H9 (cell line): ENCODE results near the gene NT5DC3. TPM values are rescaled to one million over a fixed set of nuclear protein-coding genes. Genes with fewer than 3 reads are reported as not detected.
A peak's percentile ranks its signal among the peaks of the same experiment; 100 is the strongest.

Experiments
- DNase-seq: peaks from one replicate; pipeline ENCODE4 v3.0.0-alpha.2; 2017
- H2AFZ ChIP-seq: one replicate; pipeline ENCODE4 v1.6.1; 2013; ENCODE audit warnings: mild to moderate bottlenecking, low read length, control low read depth, moderate library complexity
- H2AK5ac ChIP-seq: 2 replicates; pipeline ENCODE4 v1.6.1; 2013; ENCODE audit warnings: low read length, control low read depth, mixed read lengths; ENCODE audit not compliant: insufficient read length
- H2BK120ac ChIP-seq: one replicate; pipeline ENCODE4 v1.6.1; 2013; ENCODE audit warnings: low read depth, mild to moderate bottlenecking, low read length, control low read depth, inconsistent platforms; ENCODE audit not compliant: poor library complexity, severe bottlenecking
- H2BK12ac ChIP-seq: 2 replicates; pipeline ENCODE4 v1.6.1; 2013; ENCODE audit warnings: low read length, control low read depth, mixed read lengths, low read depth; ENCODE audit not compliant: insufficient read length
- H2BK15ac ChIP-seq: 2 replicates; pipeline ENCODE4 v1.6.1; 2013; ENCODE audit warnings: low read depth, low read length, control low read depth
- H2BK20ac ChIP-seq: one replicate; pipeline ENCODE4 v1.6.1; 2013; ENCODE audit warnings: low read depth, mild to moderate bottlenecking, low read length, control low read depth, inconsistent platforms; ENCODE audit not compliant: poor library complexity, severe bottlenecking
- H2BK5ac ChIP-seq: 2 replicates; pipeline ENCODE4 v1.6.1; 2013; ENCODE audit warnings: low read length, control low read depth, mixed read lengths; ENCODE audit not compliant: insufficient read length
- H3K14ac ChIP-seq: 2 replicates; pipeline ENCODE4 v1.6.1; 2013; ENCODE audit warnings: low read length, control low read depth; ENCODE audit not compliant: insufficient read depth
- H3K18ac ChIP-seq: 2 replicates; pipeline ENCODE4 v1.6.1; 2013; ENCODE audit warnings: low read depth, mild to moderate bottlenecking, mixed read lengths, low read length, control low read depth; ENCODE audit not compliant: insufficient read length
- H3K23ac ChIP-seq: 2 replicates; pipeline ENCODE4 v1.6.1; 2013; ENCODE audit warnings: low read length, control low read depth, mixed read lengths, low read depth; ENCODE audit not compliant: insufficient read length
- H3K23me2 ChIP-seq: 2 replicates; pipeline ENCODE4 v1.6.1; 2013; ENCODE audit warnings: low read depth, mild to moderate bottlenecking, mixed read lengths, low read length, control low read depth; ENCODE audit not compliant: insufficient read length, poor library complexity, severe bottlenecking
- H3K27ac ChIP-seq: 2 replicates; pipeline ENCODE4 v1.5.1; 2013; ENCODE audit warnings: low read length, control low read depth, mixed read lengths, low read depth; ENCODE audit not compliant: insufficient read length
- H3K27me3 ChIP-seq: 2 replicates; pipeline ENCODE4 v1.6.1; 2013; ENCODE audit warnings: low read length, control low read depth, inconsistent platforms; ENCODE audit not compliant: insufficient read depth
- H3K4ac ChIP-seq: 2 replicates; pipeline ENCODE4 v1.6.1; 2013; ENCODE audit warnings: low read depth, mild to moderate bottlenecking, control low read depth, inconsistent platforms, low read length, moderate library complexity
- H3K4me1 ChIP-seq: 2 replicates; pipeline ENCODE4 v1.6.1; 2013; ENCODE audit warnings: low read length, control low read depth, inconsistent platforms; ENCODE audit not compliant: insufficient read depth
- H3K4me2 ChIP-seq: 2 replicates; pipeline ENCODE4 v1.6.1; 2013; ENCODE audit warnings: low read length, control low read depth, mixed read lengths; ENCODE audit not compliant: insufficient read length, insufficient read depth
- H3K56ac ChIP-seq: 2 replicates; pipeline ENCODE4 v1.6.1; 2013; ENCODE audit warnings: low read depth, mild to moderate bottlenecking, mixed read lengths, low read length, control low read depth; ENCODE audit not compliant: insufficient read length
- H3K79me1 ChIP-seq: 2 replicates; pipeline ENCODE4 v1.6.1; 2013; ENCODE audit warnings: low read depth, mild to moderate bottlenecking, moderate library complexity, low read length, control low read depth, inconsistent platforms; ENCODE audit not compliant: insufficient read depth, poor library complexity, severe bottlenecking
- H3K79me2 ChIP-seq: 2 replicates; pipeline ENCODE4 v1.6.1; 2013; ENCODE audit warnings: low read length, control low read depth, inconsistent platforms; ENCODE audit not compliant: insufficient read depth
- H3K9ac ChIP-seq: 2 replicates; pipeline ENCODE4 v1.6.1; 2013; ENCODE audit warnings: low read length, control low read depth, mixed read lengths; ENCODE audit not compliant: insufficient read length; ENCODE audit errors: extremely low read depth
- H3K9me3 ChIP-seq: one replicate; pipeline ENCODE4 v1.6.1; 2013; ENCODE audit warnings: low read depth, low read length, inconsistent platforms; ENCODE audit not compliant: control insufficient read depth
- H3T11ph ChIP-seq: one replicate; pipeline ENCODE4 v1.6.1; 2013; ENCODE audit warnings: mild to moderate bottlenecking, low read length, control low read depth, inconsistent platforms
- H4K20me1 ChIP-seq: one replicate; pipeline ENCODE4 v1.6.1; 2013; ENCODE audit not compliant: control insufficient read depth, insufficient read length, insufficient read depth
- H4K5ac ChIP-seq: 2 replicates; pipeline ENCODE4 v1.6.1; 2013; ENCODE audit warnings: low read depth, mild to moderate bottlenecking, mixed read lengths, low read length, control low read depth; ENCODE audit not compliant: insufficient read length
- H4K8ac ChIP-seq: replicated peaks from 2 replicates; pipeline ENCODE4 v1.6.1; 2013; ENCODE audit warnings: low read length, control low read depth, mixed read lengths, low read depth; ENCODE audit not compliant: insufficient read length
- H4K91ac ChIP-seq: 2 replicates; pipeline ENCODE4 v1.6.1; 2013; ENCODE audit warnings: low read depth, mild to moderate bottlenecking, moderate library complexity, mixed read lengths, low read length, control low read depth; ENCODE audit not compliant: insufficient read length
- H3K27ac Mint-ChIP-seq, 3 experiments: 2 replicates in 2 of 3; 3 replicates in 1 of 3; pipeline ENCODE4 v1.8.0; 2020 to 2021; ENCODE audit warnings: mixed read lengths in 3 of 3, mild to moderate bottlenecking in 1 of 3, moderate library complexity in 1 of 3
- H3K27me3 Mint-ChIP-seq: 2 replicates; pipeline ENCODE4 v1.8.0; 2021; ENCODE audit warnings: low read depth, mild to moderate bottlenecking, moderate library complexity, mixed read lengths
- H3K36me3 Mint-ChIP-seq, 3 experiments: 2 replicates in 2 of 3; 3 replicates in 1 of 3; pipeline ENCODE4 v1.8.0; 2020 to 2021; ENCODE audit warnings: low read depth in 3 of 3, mixed read lengths in 3 of 3; ENCODE audit not compliant: insufficient read depth in 1 of 3
- H3K4me1 Mint-ChIP-seq, 2 experiments: 2 replicates each; pipeline ENCODE4 v1.8.0; 2020; ENCODE audit warnings: mixed read lengths in 2 of 2
- H3K4me3 Mint-ChIP-seq, 2 experiments: 2 replicates in 1 of 2; 3 replicates in 1 of 2; pipeline ENCODE4 v1.8.0; 2020 to 2021; ENCODE audit warnings: mild to moderate bottlenecking in 2 of 2, mixed read lengths in 2 of 2, moderate library complexity in 1 of 2
- H3K9me3 Mint-ChIP-seq, 2 experiments: 2 replicates in 1 of 2; 3 replicates in 1 of 2; pipeline ENCODE4 v1.8.0; 2020; ENCODE audit warnings: mild to moderate bottlenecking in 2 of 2, mixed read lengths in 2 of 2, moderate library complexity in 1 of 2
- WGBS: extraction: QIAGEN DNeasy Blood & Tissue Kit; methylation state at CpG from one replicate; pipeline ENCODE4 v1.1.7; 2013; ENCODE audit warnings: missing lambda C conversion rate, low lambda C conversion rate, mixed read lengths; ENCODE audit not compliant: insufficient read length; ENCODE audit errors: extremely low coverage; 5-methylcytosine and 5-hydroxymethylcytosine counted together
- total RNA-seq: library from RNA; stranded (reverse); gene quantifications from 2 replicates; pipeline ENCODE4 v1.2.1, GENCODE V29; 2021
- TF ChIP-seq, protein P1 (sequence below): fragments of 200-600 bp; sonication (generic); conservative IDR thresholded peaks from 3 replicates; pipeline ENCODE4 v1.8.0; 2021; ENCODE audit warnings: antibody characterized with exemption, mild to moderate bottlenecking

Gene NT5DC3
- total RNA-seq, 1 experiment from 2014 or later: 13.6 TPM

DNA sequence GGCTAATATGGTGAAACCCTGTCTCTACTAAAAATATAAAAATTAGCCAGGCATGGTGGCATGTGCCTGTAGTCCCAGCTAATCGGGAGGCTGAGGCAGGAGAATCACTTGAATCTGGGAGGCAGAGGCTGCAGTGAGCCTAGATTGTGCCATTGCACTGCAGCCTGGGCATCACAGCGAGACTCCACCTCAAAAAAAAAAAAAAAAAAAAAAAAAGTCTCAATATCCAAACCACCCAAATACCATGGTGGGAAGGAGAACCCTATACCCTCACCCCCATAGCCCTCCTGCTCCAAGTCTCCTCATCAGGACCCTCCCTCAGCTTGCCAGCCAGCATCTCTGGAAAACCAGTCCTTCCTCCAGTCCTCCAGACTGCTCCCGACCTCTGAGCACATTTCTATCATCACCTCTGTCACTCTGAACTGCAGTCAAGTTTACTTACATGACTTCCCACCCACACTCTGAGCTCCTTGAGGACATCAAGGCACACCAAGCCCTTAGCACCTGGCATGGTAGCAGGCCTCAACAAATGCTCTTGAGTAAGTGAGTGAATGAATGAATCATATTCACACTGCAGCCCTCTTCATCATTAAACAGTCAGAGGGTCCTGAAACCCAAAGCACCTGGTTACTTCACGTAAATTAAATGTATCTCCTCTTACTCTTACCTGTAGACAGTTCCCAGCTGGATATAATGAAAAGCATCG is 35.2 kb downstream of the NT5DC3 start:
- no peak overlapping the region for H2AFZ ChIP-seq
- Mint-ChIP-seq H3K27ac (peak overlapping the region in 2 of 3 experiments; percentile 30 to 81; a peak in 3 of 7 replicates), H3K36me3 (peaks cover 7 to 25% (median 7%) of the 10 kb centered on the region in 3 experiments; a peak in 6 of 7 replicates), H3K4me3 (no peak overlapping the region), H3K9me3 (no peaks in the 10 kb centered on the region), H3K4me1 (peaks cover 8 to 10% of the 10 kb centered on the region in 2 experiments), H3K27me3 (no peaks in the 10 kb centered on the region)
- H4K20me1 ChIP-seq: no peaks in the 10 kb centered on the region
- H3K79me1 ChIP-seq: peaks cover 3% of the 10 kb centered on the region
- no peak for DNase-seq
- H2BK120ac ChIP-seq: no peak overlapping the region
- no peak overlapping the region for H3K4me2 ChIP-seq
- H4K5ac ChIP-seq: no peak overlapping the region
- no peaks in the 10 kb centered on the region for H3K23me2 ChIP-seq
- H3K56ac ChIP-seq: no peak overlapping the region
- no peak overlapping the region for H4K8ac ChIP-seq
- no peak overlapping the region for H2BK5ac ChIP-seq
- H3K14ac ChIP-seq: no peak overlapping the region
- H3K9ac ChIP-seq: no peak overlapping the region
- no peaks in the 10 kb centered on the region for H3K27me3 ChIP-seq
- H3T11ph ChIP-seq: no peak overlapping the region
- no peak overlapping the region for H2BK12ac ChIP-seq
- no peak overlapping the region for H3K18ac ChIP-seq
- WGBS: no CpG with 5 or more reads among the region's 5 CpGs
- no peak overlapping the region for H2BK15ac ChIP-seq
- no peaks in the 10 kb centered on the region for H3K9me3 ChIP-seq
- H3K23ac ChIP-seq: no peak overlapping the region
- H2BK20ac ChIP-seq: no peak overlapping the region
- no peaks in the 10 kb centered on the region for H3K79me2 ChIP-seq
- H4K91ac ChIP-seq: no peak overlapping the region
- no peak overlapping the region for H3K4ac ChIP-seq
- TF ChIP-seq, protein P1, sequence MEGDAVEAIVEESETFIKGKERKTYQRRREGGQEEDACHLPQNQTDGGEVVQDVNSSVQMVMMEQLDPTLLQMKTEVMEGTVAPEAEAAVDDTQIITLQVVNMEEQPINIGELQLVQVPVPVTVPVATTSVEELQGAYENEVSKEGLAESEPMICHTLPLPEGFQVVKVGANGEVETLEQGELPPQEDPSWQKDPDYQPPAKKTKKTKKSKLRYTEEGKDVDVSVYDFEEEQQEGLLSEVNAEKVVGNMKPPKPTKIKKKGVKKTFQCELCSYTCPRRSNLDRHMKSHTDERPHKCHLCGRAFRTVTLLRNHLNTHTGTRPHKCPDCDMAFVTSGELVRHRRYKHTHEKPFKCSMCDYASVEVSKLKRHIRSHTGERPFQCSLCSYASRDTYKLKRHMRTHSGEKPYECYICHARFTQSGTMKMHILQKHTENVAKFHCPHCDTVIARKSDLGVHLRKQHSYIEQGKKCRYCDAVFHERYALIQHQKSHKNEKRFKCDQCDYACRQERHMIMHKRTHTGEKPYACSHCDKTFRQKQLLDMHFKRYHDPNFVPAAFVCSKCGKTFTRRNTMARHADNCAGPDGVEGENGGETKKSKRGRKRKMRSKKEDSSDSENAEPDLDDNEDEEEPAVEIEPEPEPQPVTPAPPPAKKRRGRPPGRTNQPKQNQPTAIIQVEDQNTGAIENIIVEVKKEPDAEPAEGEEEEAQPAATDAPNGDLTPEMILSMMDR: no peak
- H2AK5ac ChIP-seq: no peak overlapping the region
- H3K27ac ChIP-seq: no peak overlapping the region
- no peaks in the 10 kb centered on the region; the same call in 1 of the 2 replicates for H3K4me1 ChIP-seq
